B cell (primary cell): Measurements from ENCODE around the gene NFATC1. TPM values are rescaled to one million over a fixed set of nuclear protein-coding genes. Genes with fewer than 3 reads are reported as not detected.

Experiments
- ATAC-seq: fragments of 200-7000 bp; cut with Tn5 transposase; one replicate; pipeline ENCODE4 v1.10.0; 2021; ENCODE audit warnings: low read depth, mild to moderate bottlenecking, moderate number of reproducible peaks, moderate library complexity
- CTCF ChIA-PET: fragments of 350-600 bp; sonication (Branson Sonifier 250); formaldehyde crosslinking; loops from one replicate; lab custom pipeline; 2021; ENCODE audit warnings: antibody characterized with exemption, inconsistent platforms; lab: Charles Lee
- POLR2A ChIA-PET: fragments of 350-600 bp; sonication (Branson Sonifier 250); formaldehyde crosslinking; loops from one replicate; lab custom pipeline; 2021; ENCODE audit warnings: antibody characterized with exemption; lab: Charles Lee
- DNase-seq: peaks from one replicate; pipeline ENCODE4 v3.0.0; 2013
- H2AFZ ChIP-seq: 2 replicates; pipeline ENCODE4 v1.6.1; 2012; ENCODE audit warnings: mild to moderate bottlenecking, low read depth, low read length; ENCODE audit not compliant: insufficient read depth, poor library complexity, severe bottlenecking
- H3K27ac ChIP-seq, 2 donors: 1 replicate in 1 of 2; 2 replicates in 1 of 2; pipeline ENCODE4 v1.5.1; 2012 to 2013; ENCODE audit warnings: low read length in 2 of 2, mild to moderate bottlenecking in 2 of 2, moderate library complexity in 1 of 2
- H3K27me3 ChIP-seq, 4 experiments: fragments of 200-600 bp in 1 of 4; sonication (generic) in 1 of 4; replicated peaks in 1 of 4; 1 replicate in 2 of 4; 2 replicates in 2 of 4; pipeline versions ENCODE4 v1.6.1 to v1.7.0; 2013 to 2016; ENCODE audit warnings: low read length in 3 of 4, mild to moderate bottlenecking in 2 of 4, mixed read lengths in 1 of 4, moderate library complexity in 1 of 4; ENCODE audit not compliant: insufficient read depth in 4 of 4, control insufficient read depth in 3 of 4; ENCODE audit errors: control extremely low read depth in 1 of 4
- H3K36me3 ChIP-seq, 2 experiments: replicated peaks in 1 of 2; 1 replicate in 1 of 2; 2 replicates in 1 of 2; pipeline versions ENCODE4 v1.6.1 to v1.7.1; 2013; ENCODE audit warnings: low read length in 1 of 2; ENCODE audit not compliant: insufficient read depth in 2 of 2, control insufficient read depth in 1 of 2; ENCODE audit errors: control extremely low read depth in 1 of 2, extremely low read depth in 1 of 2
- H3K4me1 ChIP-seq, 2 donors: fragments of 200-600 bp in 1 of 2; sonication (generic) in 1 of 2; 1 replicate in 1 of 2; 2 replicates in 1 of 2; pipeline versions ENCODE4 v1.5.1 to v1.6.1; 2013 to 2017; ENCODE audit warnings: low read length in 2 of 2; ENCODE audit not compliant: control insufficient read depth in 2 of 2, insufficient read depth in 2 of 2
- H3K4me2 ChIP-seq: replicated peaks from 2 replicates; pipeline ENCODE3; 2012; ENCODE audit warnings: mild to moderate bottlenecking, low read depth, low read length; ENCODE audit not compliant: poor library complexity, severe bottlenecking
- H3K4me3 ChIP-seq, 5 experiments: fragments of 200-600 bp in 1 of 5; sonication (generic) in 1 of 5; 1 replicate in 3 of 5; 2 replicates in 2 of 5; pipeline versions ENCODE4 v1.5.1 to v1.7.0; 2011 to 2016; ENCODE audit warnings: low read length in 4 of 5, mild to moderate bottlenecking in 4 of 5, low read depth in 2 of 5, control low read depth in 1 of 5, moderate library complexity in 1 of 5; ENCODE audit not compliant: insufficient read depth in 1 of 5; ENCODE audit errors: control extremely low read depth in 1 of 5, extremely low read depth in 1 of 5
- H3K79me2 ChIP-seq: fragments of 200-600 bp; sonication (generic); one replicate; pipeline ENCODE4 v1.6.0; 2016; ENCODE audit warnings: low read length; ENCODE audit not compliant: control insufficient read depth, insufficient read depth
- H3K9ac ChIP-seq: fragments of 200-600 bp; sonication (generic); 2 replicates; pipeline ENCODE4 v1.6.1; 2017; ENCODE audit warnings: mild to moderate bottlenecking, low read length, moderate library complexity
- H3K9me3 ChIP-seq, 3 donors: one replicate each; pipeline versions ENCODE4 v1.6.1 to v1.7.1; 2013; ENCODE audit warnings: low read length in 2 of 3; ENCODE audit not compliant: control insufficient read depth in 2 of 3, insufficient read depth in 1 of 3; ENCODE audit errors: control extremely low read depth in 1 of 3
- H4K20me1 ChIP-seq: 2 replicates; pipeline ENCODE4 v1.6.0; 2012; ENCODE audit warnings: mild to moderate bottlenecking, low read length; ENCODE audit not compliant: insufficient read depth, control insufficient read depth, poor library complexity, severe bottlenecking
- H3K27ac Mint-ChIP-seq: one replicate; pipeline ENCODE4 v1.8.0; 2021; ENCODE audit warnings: mixed read lengths
- H3K27me3 Mint-ChIP-seq: one replicate; pipeline ENCODE4 v1.8.0; 2021; ENCODE audit warnings: mixed read lengths
- H3K4me1 Mint-ChIP-seq: one replicate; pipeline ENCODE4 v1.8.0; 2021; ENCODE audit warnings: mixed read lengths
- H3K4me3 Mint-ChIP-seq: one replicate; pipeline ENCODE4 v1.8.0; 2021; ENCODE audit warnings: mixed read lengths
- H3K9me3 Mint-ChIP-seq: one replicate; pipeline ENCODE4 v1.8.0; 2022; ENCODE audit warnings: mixed read lengths; ENCODE audit not compliant: insufficient read depth
- CTCF ChIP-seq: fragments of 200-600 bp; IDR thresholded peaks from one replicate; pipeline ENCODE4 v1.8.0; 2022; ENCODE audit warnings: antibody characterized with exemption, mild to moderate bottlenecking
- EZH2 ChIP-seq: IDR thresholded peaks from 2 replicates; pipeline ENCODE4 v1.6.1; 2012; ENCODE audit warnings: borderline replicate concordance, low read depth, mild to moderate bottlenecking, moderate library complexity, low read length; ENCODE audit not compliant: insufficient read depth, poor library complexity, severe bottlenecking
- WGBS: methylation state at CpG from one replicate; pipeline ENCODE4 v1.1.5; 2013; ENCODE audit warnings: missing lambda C conversion rate; ENCODE audit not compliant: insufficient coverage; 5-methylcytosine and 5-hydroxymethylcytosine counted together
- intact Hi-C: fragments of 100-400 bp; cut with micrococcal nuclease; formaldehyde crosslinking; loops from one replicate; pipeline ENCODE4 v1.10.0; 2022
- polyA plus RNA-seq: library from polyadenylated mRNA; depleted of rRNA; stranded (reverse); fragments of >200 nt; gene quantifications from 2 replicates; pipeline ENCODE4 v1.2.3, GENCODE V29; 2012
- total RNA-seq, 2 donors: library from RNA; stranded (reverse); fragments of 120-200 nt in 1 of 2; gene quantifications; 1 replicate in 1 of 2; 2 replicates in 1 of 2; pipeline versions ENCODE4 v1.2.3 to v1.2.4, GENCODE V29; 2013 to 2022

The NFATC1 gene
- total and polyA plus RNA-seq, 2 donors (not counting 1 experiment from before 2014, with no cell fraction given): 32.2 to 108 TPM

DNA sequence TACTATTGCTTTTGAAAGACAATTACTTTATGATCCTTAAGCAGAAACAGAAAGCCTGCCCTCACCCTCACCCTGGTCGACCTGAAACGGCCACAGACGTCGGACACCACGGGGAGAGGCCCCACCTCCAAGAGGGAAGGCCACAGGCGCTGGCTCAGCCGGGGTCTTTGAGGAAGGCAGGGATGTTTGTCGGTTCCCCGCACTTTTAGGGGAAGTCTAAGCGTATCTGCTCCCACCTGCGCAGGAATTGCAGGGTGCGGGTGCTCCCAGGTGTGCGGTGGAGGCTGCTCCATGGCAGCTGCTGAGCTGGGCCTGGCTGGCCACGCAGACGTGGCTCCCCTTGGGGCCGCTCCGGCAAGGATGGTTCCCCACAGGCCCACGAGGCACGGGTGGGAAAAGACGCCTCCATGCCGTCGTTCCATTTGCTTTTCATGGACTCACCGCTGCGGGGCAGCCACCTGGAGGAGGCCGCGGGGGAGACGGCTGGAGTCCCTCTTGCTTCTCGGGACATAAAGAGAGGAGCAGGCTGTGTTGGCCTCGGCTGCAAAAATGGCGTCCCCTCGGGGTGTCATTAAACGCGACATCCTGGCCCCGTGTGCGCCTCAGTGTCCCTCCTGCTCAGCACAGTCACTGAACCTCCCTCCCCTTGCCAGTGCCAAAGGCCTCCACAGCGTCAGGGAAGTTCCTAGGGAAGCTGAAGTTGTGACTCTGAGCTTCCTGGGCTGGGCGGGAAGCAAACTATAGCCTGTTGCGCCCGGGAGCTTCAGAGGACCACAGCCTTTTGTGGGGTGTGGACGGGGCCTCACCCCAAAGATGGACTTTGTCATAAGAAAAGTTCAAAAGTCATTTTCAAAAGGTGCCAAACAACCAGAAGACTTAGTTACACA is 63.4 kb downstream of the NFATC1 start:
- TF ChIP-seq CTCF (no peak), EZH2 (no peak)
- no peak for ATAC-seq
- peaks cover 12% of the 10 kb centered on the region for H4K20me1 ChIP-seq
- Mint-ChIP-seq H3K4me1 (peaks cover 52% of the 10 kb centered on the region), H3K27ac (peak overlapping the region; percentile 98), H3K9me3 (no peaks in the 10 kb centered on the region), H3K27me3 (no peaks in the 10 kb centered on the region), H3K4me3 (peak overlapping the region; percentile 80)
- no peak for DNase-seq
- peaks cover 92% of the 10 kb centered on the region for H3K79me2 ChIP-seq
- peak overlapping the region; percentile 92 to 93 for H3K27ac ChIP-seq
- CTCF ChIA-PET: interaction anchor here (1.1 kb wide), 1 partner anchor 32 kb away, joined by 3 read pairs; no protein-coding TSS in a partner anchor
- intact Hi-C loops: no loop called here
- peaks cover 33 to 62% of the 10 kb centered on the region in 2 donors for H3K4me1 ChIP-seq
- H3K9ac ChIP-seq: peak overlapping the region; percentile 52
- H3K36me3 ChIP-seq: peaks cover 0 to 56% of the 10 kb centered on the region in 2 experiments
- H3K4me3 ChIP-seq: no peak overlapping the region
- H2AFZ ChIP-seq: no peak overlapping the region
- H3K27me3 ChIP-seq: no peaks in the 10 kb centered on the region
- peaks cover 0 to 6% (median 0%) of the 10 kb centered on the region in 3 donors for H3K9me3 ChIP-seq
- POLR2A ChIA-PET: interaction anchor here (1.0 to 1.1 kb wide), 3 partner anchors 50 to 60 kb away, joined by 3 read pairs; no protein-coding TSS in a partner anchor
- 95% methylated on average over 38 of the region's 40 CpGs for WGBS
- H3K4me2 ChIP-seq: peak overlapping the region; percentile 76
